HepG2 (cell line): ENCODE results near the gene EIF4ENIF1. TPM values are rescaled to one million over a fixed set of nuclear protein-coding genes. Genes with fewer than 3 reads are reported as not detected.

Experiments
- ARNT2 ChIP-seq: sonication (generic); formaldehyde crosslinking; IDR thresholded peaks from 2 replicates; pipeline ENCODE4 v1.8.0; 2022; ENCODE audit warnings: mild to moderate bottlenecking, low read depth, missing genetic modification reagents, moderate library complexity
- FOXC1 ChIP-seq: sonication (generic); formaldehyde crosslinking; IDR thresholded peaks from 2 replicates; pipeline ENCODE4 v1.8.0; 2022; ENCODE audit warnings: mild to moderate bottlenecking, missing genetic modification reagents, borderline replicate concordance
- GTF3A ChIP-seq: sonication (generic); formaldehyde crosslinking; conservative IDR thresholded peaks from 2 replicates; pipeline ENCODE4 v1.4.0; 2020; ENCODE audit warnings: mild to moderate bottlenecking, missing genetic modification reagents
- HES4 ChIP-seq: sonication (generic); formaldehyde crosslinking; IDR thresholded peaks from 2 replicates; pipeline ENCODE4 v1.9.0; 2021; ENCODE audit warnings: mild to moderate bottlenecking, missing genetic modification reagents, borderline replicate concordance
- MAF1 ChIP-seq: sonication (generic); formaldehyde crosslinking; IDR thresholded peaks from 2 replicates; pipeline ENCODE4 v1.5.0; 2020; ENCODE audit warnings: missing genetic modification reagents, borderline replicate concordance
- PHF8 ChIP-seq: sonication (generic); formaldehyde crosslinking; IDR thresholded peaks from 2 replicates; pipeline ENCODE4 v1.5.0; 2020; ENCODE audit warnings: missing genetic modification reagents
- RAD21 ChIP-seq: fragments of 450-650 bp; formaldehyde crosslinking; IDR thresholded peaks from 2 replicates; pipeline ENCODE4 v1.5.0; 2020; ENCODE audit warnings: mild to moderate bottlenecking
- SP4 ChIP-seq: sonication (generic); formaldehyde crosslinking; IDR thresholded peaks from 2 replicates; pipeline ENCODE4 v1.8.1; 2023; ENCODE audit warnings: mild to moderate bottlenecking, missing genetic modification reagents
- SRSF9 ChIP-seq: fragments of 200-400 bp; formaldehyde crosslinking; IDR thresholded peaks from 2 replicates; pipeline ENCODE4 v1.6.1; 2018; ENCODE audit warnings: borderline replicate concordance, mild to moderate bottlenecking, low read depth, low read length; ENCODE audit not compliant: insufficient read depth, poor library complexity, severe bottlenecking
- TFDP1 ChIP-seq: IDR thresholded peaks from 2 replicates; pipeline ENCODE4 v1.6.1; 2016; ENCODE audit warnings: missing compliant biosample characterization, missing genetic modification reagents, borderline replicate concordance
- TOPORS ChIP-seq: sonication (generic); formaldehyde crosslinking; IDR thresholded peaks from 2 replicates; pipeline ENCODE4 v1.8.0; 2023; ENCODE audit warnings: mild to moderate bottlenecking, missing genetic modification reagents
- ZNF138 ChIP-seq: sonication (generic); formaldehyde crosslinking; IDR thresholded peaks from 2 replicates; pipeline ENCODE4 v1.5.0; 2020; ENCODE audit warnings: mild to moderate bottlenecking, low read depth, missing genetic modification reagents
- ZNF224 ChIP-seq: sonication (generic); formaldehyde crosslinking; IDR thresholded peaks from 2 replicates; pipeline ENCODE4 v1.5.0; 2020; ENCODE audit warnings: mild to moderate bottlenecking, missing genetic modification reagents
- ZNF256 ChIP-seq: sonication (generic); formaldehyde crosslinking; conservative IDR thresholded peaks from 2 replicates; pipeline ENCODE4 v1.4.0; 2020; ENCODE audit warnings: missing genetic modification reagents
- ZNF264 ChIP-seq: sonication (generic); formaldehyde crosslinking; IDR thresholded peaks from 2 replicates; pipeline ENCODE4 v1.4.0; 2020; ENCODE audit warnings: missing genetic modification reagents
- ZNF33A ChIP-seq: sonication (generic); formaldehyde crosslinking; IDR thresholded peaks from 2 replicates; pipeline ENCODE4 v1.5.1; 2020; ENCODE audit warnings: missing genetic modification reagents, mild to moderate bottlenecking, moderate library complexity, borderline replicate concordance
- polyA plus RNA-seq, 8 experiments: library from polyadenylated mRNA; depleted of rRNA in 3 of 8; stranded (reverse) in 7 of 8; unstranded in 1 of 8; fragments of >200 nt; fragmentation: Illumina TruSeq in 4 of 8; extraction: Trizol in 4 of 8; gene quantifications; 2 replicates each; pipeline versions ENCODE4 v1.2.1 to v1.2.3, GENCODE V29; 2011 to 2016; ENCODE audit warnings: low read depth in 4 of 8, missing spikeins in 1 of 8, mixed read lengths in 1 of 8; ENCODE audit not compliant: insufficient read depth in 1 of 8
- total RNA-seq, 5 experiments: library from RNA; depleted of rRNA; stranded (reverse); fragments of >200 nt; fragmentation: Illumina TruSeq; extraction: Trizol; gene quantifications; 2 replicates each; pipeline ENCODE4 v1.2.3, GENCODE V29; 2016; ENCODE audit warnings: low read depth in 1 of 5
- TF ChIP-seq, protein P1 (sequence below), 2 experiments: fragments of 450-650 bp in 1 of 2; sonication (generic) in 1 of 2; formaldehyde crosslinking; IDR thresholded peaks; 2 replicates each; pipeline versions ENCODE4 v1.5.0 to v1.8.0; 2020 to 2022; ENCODE audit warnings: mild to moderate bottlenecking in 1 of 2, missing genetic modification reagents in 1 of 2
- TF ChIP-seq, protein P2 (sequence below): sonication (generic); formaldehyde crosslinking; IDR thresholded peaks from 2 replicates; pipeline ENCODE4 v1.4.0; 2020; ENCODE audit warnings: mild to moderate bottlenecking, missing genetic modification reagents
- TF ChIP-seq, protein P3 (sequence below): IDR thresholded peaks from 2 replicates; pipeline ENCODE4 v1.6.1; 2016; ENCODE audit warnings: control low read depth
- TF ChIP-seq, protein P4 (sequence below): sonication (generic); formaldehyde crosslinking; IDR thresholded peaks from 2 replicates; pipeline ENCODE4 v1.4.0; 2020; ENCODE audit warnings: missing genetic modification reagents

Gene EIF4ENIF1
- total and polyA plus RNA-seq, 2 of the 13 experiments (the other 11 are each of a cell fraction or from before 2014, with no cell fraction given): 11.9 to 12.3 TPM

DNA sequence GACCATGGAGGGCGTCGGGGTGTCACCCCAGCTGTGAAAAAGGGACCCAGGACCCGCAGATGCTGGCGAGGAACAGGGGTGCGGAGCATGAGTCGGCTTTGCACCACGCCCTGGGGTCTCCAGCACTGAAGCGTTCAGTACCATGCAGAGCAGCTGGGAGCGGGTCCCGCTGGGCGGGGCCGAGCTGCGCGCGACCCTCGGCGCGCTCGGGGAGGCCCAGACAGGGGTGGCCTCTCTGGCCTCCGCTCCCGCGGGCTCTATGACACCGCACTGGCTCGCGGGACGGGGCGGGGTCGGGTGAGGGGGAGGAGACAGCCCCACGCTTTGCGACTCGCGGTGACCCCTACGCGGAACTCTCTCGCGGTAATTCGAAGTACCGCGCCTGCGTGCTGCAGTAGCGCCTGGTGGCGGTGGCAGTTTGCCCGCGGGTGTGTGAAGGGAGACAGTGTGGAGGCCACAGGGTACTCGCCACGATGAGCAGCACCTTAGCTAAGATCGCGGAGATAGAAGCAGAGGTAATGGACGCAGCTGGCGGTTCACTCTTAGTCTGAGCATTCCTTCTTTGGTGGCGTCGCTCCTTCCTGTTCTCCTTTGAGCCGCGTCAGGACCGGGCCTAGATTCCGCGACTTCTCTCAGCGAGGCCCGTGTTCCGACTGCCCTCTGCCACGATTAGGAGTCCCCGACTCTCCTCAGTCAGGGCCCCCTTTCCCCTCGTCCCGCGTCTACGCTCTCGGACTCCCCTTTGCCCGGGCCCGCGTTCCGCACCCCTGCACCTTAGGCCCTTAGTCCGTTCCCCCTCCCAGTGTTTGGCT lies 90.2 kb downstream of the EIF4ENIF1 start, which contains the start of gene DRG1 (continued):
- TF ChIP-seq ZNF138 (CRISPR knock-in tag): no peak
- TF ChIP-seq, protein P1, sequence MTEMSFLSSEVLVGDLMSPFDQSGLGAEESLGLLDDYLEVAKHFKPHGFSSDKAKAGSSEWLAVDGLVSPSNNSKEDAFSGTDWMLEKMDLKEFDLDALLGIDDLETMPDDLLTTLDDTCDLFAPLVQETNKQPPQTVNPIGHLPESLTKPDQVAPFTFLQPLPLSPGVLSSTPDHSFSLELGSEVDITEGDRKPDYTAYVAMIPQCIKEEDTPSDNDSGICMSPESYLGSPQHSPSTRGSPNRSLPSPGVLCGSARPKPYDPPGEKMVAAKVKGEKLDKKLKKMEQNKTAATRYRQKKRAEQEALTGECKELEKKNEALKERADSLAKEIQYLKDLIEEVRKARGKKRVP (CRISPR knock-in tag; IDR thresholded peaks at IDR 0.05): peak in 1 of 2 experiments; percentile 55; a peak in 2 of 4 replicates
- peak; percentile 57 for TF ChIP-seq RAD21 (CRISPR knock-in tag)
- no peak for TF ChIP-seq ZNF33A (CRISPR knock-in tag)
- TF ChIP-seq ZNF256: peak; percentile 80; the same call in 1 of the 2 replicates
- TF ChIP-seq ZNF264 (CRISPR knock-in tag): peak; percentile 85; the same call in 1 of the 2 replicates
- peak; percentile 69 for TF ChIP-seq TFDP1 (CRISPR knock-in tag)
- no peak for TF ChIP-seq GTF3A
- peak; percentile 78; the same call in 1 of the 2 replicates for TF ChIP-seq MAF1
- peak; percentile 96 for TF ChIP-seq ARNT2 (CRISPR knock-in tag)
- peak; percentile 89 for TF ChIP-seq SP4 (CRISPR knock-in tag)
- TF ChIP-seq, protein P2, sequence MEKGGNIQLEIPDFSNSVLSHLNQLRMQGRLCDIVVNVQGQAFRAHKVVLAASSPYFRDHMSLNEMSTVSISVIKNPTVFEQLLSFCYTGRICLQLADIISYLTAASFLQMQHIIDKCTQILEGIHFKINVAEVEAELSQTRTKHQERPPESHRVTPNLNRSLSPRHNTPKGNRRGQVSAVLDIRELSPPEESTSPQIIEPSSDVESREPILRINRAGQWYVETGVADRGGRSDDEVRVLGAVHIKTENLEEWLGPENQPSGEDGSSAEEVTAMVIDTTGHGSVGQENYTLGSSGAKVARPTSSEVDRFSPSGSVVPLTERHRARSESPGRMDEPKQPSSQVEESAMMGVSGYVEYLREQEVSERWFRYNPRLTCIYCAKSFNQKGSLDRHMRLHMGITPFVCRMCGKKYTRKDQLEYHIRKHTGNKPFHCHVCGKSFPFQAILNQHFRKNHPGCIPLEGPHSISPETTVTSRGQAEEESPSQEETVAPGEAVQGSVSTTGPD (CRISPR knock-in tag): no peak
- TF ChIP-seq TOPORS: no peak
- TF ChIP-seq, protein P3, sequence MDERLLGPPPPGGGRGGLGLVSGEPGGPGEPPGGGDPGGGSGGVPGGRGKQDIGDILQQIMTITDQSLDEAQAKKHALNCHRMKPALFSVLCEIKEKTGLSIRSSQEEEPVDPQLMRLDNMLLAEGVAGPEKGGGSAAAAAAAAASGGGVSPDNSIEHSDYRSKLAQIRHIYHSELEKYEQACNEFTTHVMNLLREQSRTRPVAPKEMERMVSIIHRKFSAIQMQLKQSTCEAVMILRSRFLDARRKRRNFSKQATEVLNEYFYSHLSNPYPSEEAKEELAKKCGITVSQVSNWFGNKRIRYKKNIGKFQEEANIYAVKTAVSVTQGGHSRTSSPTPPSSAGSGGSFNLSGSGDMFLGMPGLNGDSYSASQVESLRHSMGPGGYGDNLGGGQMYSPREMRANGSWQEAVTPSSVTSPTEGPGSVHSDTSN (CRISPR knock-in tag): peak; percentile 39; the same call in 1 of the 2 replicates
- TF ChIP-seq PHF8 (CRISPR knock-in tag): peak; percentile 97
- TF ChIP-seq, protein P4, sequence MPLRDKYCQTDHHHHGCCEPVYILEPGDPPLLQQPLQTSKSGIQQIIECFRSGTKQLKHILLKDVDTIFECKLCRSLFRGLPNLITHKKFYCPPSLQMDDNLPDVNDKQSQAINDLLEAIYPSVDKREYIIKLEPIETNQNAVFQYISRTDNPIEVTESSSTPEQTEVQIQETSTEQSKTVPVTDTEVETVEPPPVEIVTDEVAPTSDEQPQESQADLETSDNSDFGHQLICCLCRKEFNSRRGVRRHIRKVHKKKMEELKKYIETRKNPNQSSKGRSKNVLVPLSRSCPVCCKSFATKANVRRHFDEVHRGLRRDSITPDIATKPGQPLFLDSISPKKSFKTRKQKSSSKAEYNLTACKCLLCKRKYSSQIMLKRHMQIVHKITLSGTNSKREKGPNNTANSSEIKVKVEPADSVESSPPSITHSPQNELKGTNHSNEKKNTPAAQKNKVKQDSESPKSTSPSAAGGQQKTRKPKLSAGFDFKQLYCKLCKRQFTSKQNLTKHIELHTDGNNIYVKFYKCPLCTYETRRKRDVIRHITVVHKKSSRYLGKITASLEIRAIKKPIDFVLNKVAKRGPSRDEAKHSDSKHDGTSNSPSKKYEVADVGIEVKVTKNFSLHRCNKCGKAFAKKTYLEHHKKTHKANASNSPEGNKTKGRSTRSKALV (CRISPR knock-in tag): peak; percentile 79
- TF ChIP-seq HES4 (CRISPR knock-in tag): peak; percentile 57; the same call in 1 of the 2 replicates
- TF ChIP-seq SRSF9: no peak
- TF ChIP-seq FOXC1 (CRISPR knock-in tag): 0 out of 2 replicates have a peak, but pooled peaks have one; percentile 79
- peak; percentile 63; the same call in 1 of the 2 replicates for TF ChIP-seq ZNF224 (CRISPR knock-in tag)
